ENCODE results near the gene ADCK2.
"Not testable (repeated sequence)": the region's sequence is repeated elsewhere in the genome, so short reads cannot be mapped to it uniquely, and the experiment has no call there.

The ADCK2 gene

DNA sequence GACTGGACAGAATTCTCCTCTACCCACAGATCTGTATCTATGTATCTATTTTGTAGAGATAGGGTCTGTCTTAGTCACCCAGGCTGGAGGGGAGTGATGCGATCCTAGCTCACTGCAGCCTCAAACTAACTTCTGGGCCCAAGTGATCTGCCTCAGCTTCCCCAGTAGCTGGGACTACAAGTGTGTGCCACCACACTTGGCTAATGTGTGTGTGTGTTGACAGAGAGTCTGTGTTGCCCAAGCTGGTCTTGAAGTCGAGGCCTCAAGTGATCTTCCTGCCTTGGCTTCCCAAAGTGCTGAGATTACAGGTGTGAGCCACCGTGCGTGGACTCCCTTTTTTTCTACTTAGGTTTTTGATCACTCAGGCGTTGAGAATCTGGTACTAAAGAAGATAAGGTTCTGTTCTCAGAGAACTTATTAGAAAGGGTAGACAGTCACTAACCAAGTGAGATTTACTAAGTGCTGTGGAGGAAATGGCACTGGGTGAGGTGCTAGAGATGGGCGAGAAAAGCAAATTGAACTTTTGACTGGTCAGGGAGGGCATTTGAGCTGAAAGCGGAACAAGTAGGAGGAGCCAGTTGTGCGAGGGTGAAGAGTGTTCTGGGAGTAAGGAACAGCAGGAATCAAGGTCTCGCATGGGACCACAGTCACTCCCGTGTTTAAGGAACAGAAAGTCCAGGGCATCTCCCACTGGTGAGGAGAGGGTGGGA, 41.7 kb downstream of the ADCK2 start:
- H3K4me3 ChIP-seq (ENCODE audit: low read length) = no peak overlapping the region
- no peak for TF ChIP-seq ZNF274 (IDR thresholded peaks at IDR 0.05; ENCODE audit: low read depth, low read length)

DNA sequence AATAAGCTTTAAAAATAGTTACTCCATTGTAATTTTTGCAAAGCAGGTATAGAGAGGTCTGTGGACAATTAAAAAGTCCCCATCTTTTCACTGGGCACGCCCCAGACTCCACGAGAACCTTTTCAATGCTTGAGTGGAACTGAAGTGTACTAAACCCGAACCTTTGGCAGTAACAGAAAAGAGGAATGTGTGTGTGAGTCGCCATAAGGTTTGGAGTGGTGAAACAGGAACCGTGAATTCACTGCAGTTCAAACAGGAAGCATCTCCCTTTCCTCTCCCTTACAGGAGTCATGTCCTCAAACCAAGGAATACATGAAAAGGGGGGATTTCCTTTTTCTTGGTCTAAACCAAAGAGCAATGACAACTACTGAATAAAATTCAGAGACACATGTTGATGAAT, 47.0 kb downstream of the ADCK2 start:
- TF ChIP-seq ZNF274 (IDR thresholded peaks at IDR 0.05; ENCODE audit: low read depth, low read length) = no peak

DNA sequence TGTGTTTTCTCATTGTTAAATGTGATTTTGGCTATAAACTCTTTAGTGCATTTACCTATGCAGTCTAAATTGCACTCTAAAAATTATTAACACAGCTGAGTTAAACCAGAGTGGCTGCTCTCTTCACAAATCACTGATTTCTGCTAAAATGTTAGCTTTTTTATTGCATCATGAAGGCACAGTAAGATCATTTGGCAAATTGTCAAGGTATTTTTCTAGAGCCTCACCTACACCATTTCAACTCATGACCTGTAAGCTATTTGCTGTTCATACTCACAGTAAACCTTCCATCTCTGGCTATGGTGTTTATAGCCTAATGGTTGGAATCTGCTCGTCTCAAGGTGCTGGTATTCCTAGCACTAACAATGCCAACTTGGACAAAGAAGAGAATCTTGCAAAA, 49.5 kb downstream of the ADCK2 start:
- no peak for TF ChIP-seq ZNF274 (IDR thresholded peaks at IDR 0.05; ENCODE audit: low read depth, low read length)
- H3K4me3 ChIP-seq (ENCODE audit: low read length) = no peak overlapping the region

More for the DNA sequence above, 47.0 kb downstream of the ADCK2 start:
- no peak overlapping the region for H3K4me3 ChIP-seq (ENCODE audit: low read length)

DNA sequence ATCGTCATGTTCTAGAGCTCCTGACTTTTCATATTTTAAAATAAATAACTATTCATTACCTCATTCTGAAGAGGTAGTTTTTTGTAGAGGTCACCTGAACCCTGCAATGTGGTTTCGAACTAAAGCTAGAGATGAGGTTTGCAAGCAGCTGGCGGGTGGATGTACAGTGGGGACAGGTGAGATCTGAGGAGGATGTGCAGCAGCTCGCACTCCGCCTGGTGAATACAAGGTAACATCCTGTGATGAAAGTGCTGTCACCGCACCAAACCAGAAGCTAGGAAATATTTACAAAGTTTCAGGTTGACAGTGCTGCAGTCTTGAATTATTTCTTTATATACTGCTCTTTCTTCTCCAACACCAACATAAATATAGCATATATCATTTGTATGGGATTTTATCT, 50.3 kb downstream of the ADCK2 start:
- TF ChIP-seq ZNF274 (IDR thresholded peaks at IDR 0.05; ENCODE audit: low read depth, low read length) = no peak

DNA sequence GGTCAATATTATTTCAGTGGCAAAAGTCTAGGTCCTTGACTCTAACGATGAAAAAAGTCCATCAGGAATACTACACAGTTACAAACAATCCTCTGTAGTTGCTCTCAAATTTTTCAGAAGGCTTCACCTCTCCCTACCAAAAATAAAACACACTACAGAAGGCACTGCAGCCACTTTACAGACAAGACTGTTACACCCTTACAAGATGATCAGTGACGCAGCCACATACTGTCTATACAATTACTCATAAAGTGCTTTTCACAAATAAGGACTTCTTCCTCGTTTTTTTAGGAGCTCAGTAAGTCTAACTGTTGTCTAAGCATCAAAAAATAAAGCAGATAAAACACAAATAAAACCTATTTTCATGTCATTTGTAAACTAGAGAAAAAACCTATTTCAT, 50.8 kb downstream of the ADCK2 start:
- no peak for TF ChIP-seq ZNF274 (IDR thresholded peaks at IDR 0.05; ENCODE audit: low read depth, low read length)
- H3K4me3 ChIP-seq (ENCODE audit: low read length) = no peak overlapping the region

More for the DNA sequence above, 50.3 kb downstream of the ADCK2 start:
- H3K4me3 ChIP-seq (ENCODE audit: low read length) = no peak overlapping the region

DNA sequence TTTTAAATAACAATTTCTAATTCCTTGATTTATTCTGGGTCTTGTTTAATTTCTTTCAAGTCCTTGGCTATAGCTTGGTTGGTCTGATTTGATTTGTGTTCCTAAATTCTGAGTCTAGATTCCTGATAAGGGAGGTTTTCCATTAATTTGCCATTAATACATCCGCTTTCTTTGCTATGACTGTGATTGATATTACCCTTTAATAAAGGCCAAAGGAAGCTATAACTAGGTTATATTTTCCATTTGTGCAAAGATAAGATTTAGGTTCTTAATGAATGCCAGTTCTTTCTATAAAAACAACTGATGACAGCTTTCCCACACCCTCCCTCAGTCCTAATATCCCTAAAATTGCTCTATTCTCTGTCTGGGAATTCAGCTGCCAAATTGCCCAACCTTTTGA, 52.0 kb downstream of the ADCK2 start:
- H3K4me3 ChIP-seq (ENCODE audit: low read length) = no peak overlapping the region
- TF ChIP-seq ZNF274 (IDR thresholded peaks at IDR 0.05; ENCODE audit: low read depth, low read length) = no peak

DNA sequence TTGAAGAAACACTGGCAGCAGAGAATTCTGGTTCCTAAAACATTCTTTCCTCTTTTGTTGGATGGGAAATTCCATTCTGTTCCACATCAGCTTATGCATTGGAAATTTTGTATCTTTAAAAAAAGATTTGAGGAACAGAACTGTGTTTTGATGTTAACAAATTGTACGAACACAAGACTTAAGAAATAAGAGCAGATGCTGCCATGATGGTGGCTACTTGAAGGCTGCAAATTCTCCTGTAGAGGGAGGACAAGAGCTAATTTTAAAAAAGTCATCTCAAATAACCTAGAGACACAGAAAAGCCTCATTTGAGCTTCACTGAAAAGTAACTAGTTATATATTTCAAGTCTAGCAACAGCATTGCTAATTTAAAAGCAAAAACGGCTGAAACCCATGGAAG, 53.5 kb downstream of the ADCK2 start:
- no peak for TF ChIP-seq ZNF274 (IDR thresholded peaks at IDR 0.05; ENCODE audit: low read depth, low read length)
- H3K4me3 ChIP-seq (ENCODE audit: low read length) = no peak overlapping the region

DNA sequence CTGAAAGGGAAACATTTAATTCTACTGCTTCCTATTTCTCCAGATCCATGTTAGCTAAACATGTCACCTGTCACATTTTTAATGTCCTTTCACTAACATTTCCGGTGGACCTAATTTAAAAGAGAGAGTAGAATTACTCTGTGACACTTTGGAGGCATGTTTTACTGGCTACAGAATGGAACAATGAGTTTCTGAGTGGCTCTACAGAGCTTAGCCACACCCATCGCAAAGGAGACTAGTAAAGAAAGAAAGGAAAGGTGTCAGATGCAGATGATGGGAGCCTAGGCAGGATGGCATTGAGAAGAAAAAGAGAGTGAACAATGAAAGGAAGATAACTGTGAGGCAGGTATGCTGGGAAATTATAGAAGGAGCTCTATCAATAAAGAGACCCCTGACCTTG, 59.7 kb downstream of the ADCK2 start:
- TF ChIP-seq ZNF274 (IDR thresholded peaks at IDR 0.05; ENCODE audit: low read depth, low read length) = no peak
- H3K4me3 ChIP-seq (ENCODE audit: low read length) = no peak overlapping the region

DNA sequence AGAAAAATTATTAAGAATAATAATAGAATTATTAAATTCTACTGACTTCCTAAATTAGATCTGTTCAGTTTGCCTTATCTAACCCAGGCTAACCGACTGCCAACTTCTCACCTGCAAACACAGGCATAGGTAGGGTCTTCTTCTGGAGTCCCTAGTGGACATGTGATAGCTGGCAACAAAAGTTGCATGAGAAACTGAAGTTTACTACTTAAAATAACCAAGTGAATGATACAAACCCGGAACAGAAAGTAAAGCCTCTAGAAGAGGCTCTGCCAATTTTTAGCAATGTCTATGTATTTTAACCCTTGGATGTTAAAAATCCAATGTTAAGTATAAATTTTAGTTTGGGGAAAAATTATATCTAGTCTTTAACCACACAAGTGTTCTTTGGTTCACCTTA, 61.4 kb downstream of the ADCK2 start:
- no peak for TF ChIP-seq ZNF274 (IDR thresholded peaks at IDR 0.05; ENCODE audit: low read depth, low read length)
- H3K4me3 ChIP-seq (ENCODE audit: low read length) = no peak overlapping the region

DNA sequence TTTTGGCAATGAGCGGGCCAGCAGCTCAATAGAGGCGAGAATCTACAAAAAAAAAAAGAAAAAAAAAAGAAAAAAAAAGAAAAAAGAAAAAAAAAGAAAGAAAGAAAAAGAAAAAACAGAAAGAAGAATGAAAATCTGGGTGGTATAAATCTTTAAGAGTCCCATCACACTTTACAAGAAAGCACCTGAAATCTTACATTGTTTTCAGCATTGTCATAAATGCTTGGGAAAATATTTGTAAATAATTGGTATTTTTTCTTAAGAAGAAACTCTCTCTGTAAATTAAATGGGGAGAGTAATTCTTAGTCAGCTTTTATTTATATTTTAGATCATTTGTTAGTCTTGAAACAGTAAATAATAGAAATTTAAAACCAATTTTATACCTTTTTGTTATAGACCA, 62.0 kb downstream of the ADCK2 start:
- no peak overlapping the region for H3K4me3 ChIP-seq (ENCODE audit: low read length)
- no peak for TF ChIP-seq ZNF274 (IDR thresholded peaks at IDR 0.05; ENCODE audit: low read depth, low read length)

DNA sequence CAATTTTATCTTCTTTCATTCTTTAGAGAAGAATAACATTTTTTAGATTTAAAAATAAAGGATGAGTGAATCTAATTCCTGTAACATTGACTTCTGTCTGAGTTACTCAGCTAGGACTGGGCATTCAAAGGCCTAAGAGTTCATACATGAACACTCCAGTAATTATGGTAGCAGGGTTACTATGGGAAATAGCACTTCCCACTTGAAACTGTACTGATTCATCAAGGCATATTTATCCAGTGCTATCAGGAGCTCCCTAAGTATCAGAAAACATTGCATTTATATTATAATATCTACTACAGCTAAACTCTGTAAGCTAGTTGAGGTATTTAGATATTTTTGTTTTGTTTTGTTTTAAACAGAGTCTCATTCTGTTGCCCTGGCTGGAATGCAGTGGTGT, 65.5 kb downstream of the ADCK2 start:
- TF ChIP-seq ZNF274 (IDR thresholded peaks at IDR 0.05; ENCODE audit: low read depth, low read length) = no peak
- H3K4me3 ChIP-seq (ENCODE audit: low read length) = no peak overlapping the region

DNA sequence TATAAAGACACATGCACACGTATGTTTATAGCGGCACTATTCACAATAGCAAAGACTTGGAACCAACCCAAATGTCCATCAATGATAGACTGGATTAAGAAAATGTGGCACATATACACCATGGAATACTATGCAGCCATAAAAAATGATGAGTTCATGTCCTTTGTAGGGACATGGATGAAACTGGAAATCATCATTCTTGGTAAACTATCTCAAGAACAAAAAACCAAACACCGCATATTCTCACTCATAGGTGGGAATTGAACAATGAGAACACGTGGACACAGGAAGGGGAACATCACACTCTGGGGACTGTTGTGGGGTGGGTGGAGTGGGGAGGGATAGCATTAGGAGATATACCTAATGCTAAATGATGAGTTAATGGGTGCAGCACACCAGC, 70.5 kb downstream of the ADCK2 start:
- H3K4me3 ChIP-seq (ENCODE audit: low read length) = not testable (repeated sequence)

DNA sequence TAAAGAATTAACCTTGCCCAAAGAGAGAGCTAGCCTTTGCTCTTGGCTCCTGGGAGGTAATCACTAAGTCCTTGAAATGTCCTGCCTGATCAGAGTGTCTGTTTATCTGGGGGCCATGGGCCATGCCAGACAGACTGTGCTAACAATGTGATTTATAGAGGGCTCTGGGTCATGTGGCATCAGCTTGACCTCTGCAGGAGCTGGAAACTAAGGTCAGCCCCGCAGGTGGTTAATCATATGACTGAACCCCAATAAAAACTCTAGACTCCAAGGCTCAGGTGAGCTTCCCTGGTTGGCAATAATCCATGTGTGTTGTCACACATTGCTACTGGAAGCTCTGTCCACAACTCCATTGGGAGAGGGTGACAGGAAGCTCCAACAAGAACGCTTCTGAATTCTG, 71.3 kb downstream of the ADCK2 start:
- no peak overlapping the region for H3K4me3 ChIP-seq (ENCODE audit: low read length)
- no peak for TF ChIP-seq ZNF274 (IDR thresholded peaks at IDR 0.05; ENCODE audit: low read depth, low read length)
